SK-N-SH treated with all-trans-retinoic acid at 6 μM for 48 hours (cell line): ENCODE measurements around the gene TTC39C.

Experiments used
- ATAC-seq: fragments of 200-7000 bp; cut with Tn5 transposase; 3 replicates; pipeline ENCODE4 v1.9.1; 2020; ENCODE audit warnings: mild to moderate bottlenecking, moderate library complexity
- ARNTL ChIP-seq: fragments of 450-650 bp; formaldehyde crosslinking; IDR thresholded peaks from 2 replicates; pipeline ENCODE4 v1.5.0; 2020; ENCODE audit warnings: low read depth, mild to moderate bottlenecking, moderate library complexity, borderline replicate concordance
- BACH2 ChIP-seq: fragments of 250-450 bp; sonication (Bioruptor Pico); IDR thresholded peaks from 2 replicates; pipeline ENCODE4 v1.9.0; 2021; ENCODE audit warnings: mild to moderate bottlenecking, borderline replicate concordance
- CREB5 ChIP-seq: fragments of 250-450 bp; sonication (Bioruptor Pico); IDR thresholded peaks from 2 replicates; pipeline ENCODE4 v1.5.1; 2020; ENCODE audit warnings: low read depth, mild to moderate bottlenecking, moderate library complexity
- CSDC2 ChIP-seq: fragments of 250-450 bp; sonication (Bioruptor Pico); IDR thresholded peaks from 2 replicates; pipeline ENCODE4 v1.5.0; 2020; ENCODE audit warnings: mild to moderate bottlenecking, moderate library complexity
- ESRRG ChIP-seq: fragments of 250-450 bp; sonication (Bioruptor Pico); IDR thresholded peaks from 2 replicates; pipeline ENCODE4 v1.6.1; 2021; ENCODE audit warnings: mild to moderate bottlenecking
- GLIS3 ChIP-seq: fragments of 250-450 bp; sonication (Bioruptor Pico); IDR thresholded peaks from 2 replicates; pipeline ENCODE4 v1.5.0; 2020; ENCODE audit warnings: mild to moderate bottlenecking, moderate library complexity
- ISL1 ChIP-seq: fragments of 250-450 bp; sonication (Bioruptor Pico); IDR thresholded peaks from 2 replicates; pipeline ENCODE4 v2.1.2; 2022; ENCODE audit warnings: mild to moderate bottlenecking, moderate library complexity
- OSR1 ChIP-seq: fragments of 250-450 bp; sonication (Bioruptor Pico); IDR thresholded peaks from 2 replicates; pipeline ENCODE4 v1.8.0; 2022; ENCODE audit warnings: moderate library complexity, mild to moderate bottlenecking, inconsistent platforms
- PATZ1 ChIP-seq: fragments of 250-450 bp; sonication (Bioruptor Pico); IDR thresholded peaks from 2 replicates; pipeline ENCODE4 v1.8.0; 2020; ENCODE audit warnings: mild to moderate bottlenecking, moderate library complexity, borderline replicate concordance
- RARB ChIP-seq: fragments of 250-450 bp; sonication (Bioruptor Pico); IDR thresholded peaks from 2 replicates; pipeline ENCODE4 v1.8.0; 2021; ENCODE audit warnings: mild to moderate bottlenecking, moderate library complexity
- SNAI2 ChIP-seq: fragments of 250-450 bp; sonication (Bioruptor Pico); IDR thresholded peaks from 2 replicates; pipeline ENCODE4 v1.5.0; 2020; ENCODE audit warnings: mild to moderate bottlenecking, moderate library complexity
- TCF4 ChIP-seq: fragments of 250-450 bp; sonication (Bioruptor Pico); IDR thresholded peaks from 2 replicates; pipeline ENCODE4 v1.8.0; 2021; ENCODE audit warnings: mild to moderate bottlenecking, moderate library complexity, borderline replicate concordance
- ZC3H10 ChIP-seq: fragments of 250-450 bp; sonication (Bioruptor Pico); IDR thresholded peaks from 2 replicates; pipeline ENCODE4 v1.5.1; 2021; ENCODE audit warnings: mild to moderate bottlenecking, moderate library complexity
- ZFP3 ChIP-seq: fragments of 250-450 bp; sonication (Bioruptor Pico); IDR thresholded peaks from 2 replicates; pipeline ENCODE4 v1.5.0; 2020; ENCODE audit warnings: mild to moderate bottlenecking, moderate library complexity
- ZFP30 ChIP-seq: fragments of 450-650 bp; formaldehyde crosslinking; IDR thresholded peaks from 2 replicates; pipeline ENCODE4 v1.5.0; 2022; ENCODE audit warnings: mild to moderate bottlenecking, moderate library complexity
- ZNF565 ChIP-seq: fragments of 450-650 bp; formaldehyde crosslinking; conservative IDR thresholded peaks from 2 replicates; pipeline ENCODE4 v1.5.0; 2020; ENCODE audit warnings: low read depth, mild to moderate bottlenecking, moderate library complexity
- ZNF70 ChIP-seq: fragments of 450-650 bp; formaldehyde crosslinking; IDR thresholded peaks from 2 replicates; pipeline ENCODE4 v1.5.0; 2020; ENCODE audit warnings: mild to moderate bottlenecking, moderate library complexity
- ZNF8 ChIP-seq: fragments of 450-650 bp; formaldehyde crosslinking; IDR thresholded peaks from 2 replicates; pipeline ENCODE4 v1.5.0; 2020; ENCODE audit warnings: mild to moderate bottlenecking, moderate library complexity

Gene TTC39C

GRCh38 chr18:24173997-24174396, 159.4 kb downstream of the TTC39C start:
- TF ChIP-seq ZNF565 (CRISPR knock-in tag): no peak
- TF ChIP-seq ZC3H10: no peak
- TF ChIP-seq TCF4 (CRISPR knock-in tag): no peak
- TF ChIP-seq ARNTL (CRISPR knock-in tag): no peak
- TF ChIP-seq PATZ1: no peak
- no peak for TF ChIP-seq SNAI2 (CRISPR knock-in tag)
- TF ChIP-seq, all 23 proteins: peak for 0
- no peak for ATAC-seq

- peak; percentile 92 for ATAC-seq
Measured at GRCh38 chr18:24176727-24177416, 162.3 kb downstream of the TTC39C start.

GRCh38 chr18:24177499-24178133, 163.1 kb downstream of the TTC39C start:
- TF ChIP-seq SNAI2 (CRISPR knock-in tag): no peak
- no peak for TF ChIP-seq ZFP3
- no peak for TF ChIP-seq ZFP30
- no peak for TF ChIP-seq OSR1 (CRISPR knock-in tag)
- TF ChIP-seq ISL1 (CRISPR knock-in tag): no peak
- no peak for TF ChIP-seq RARB (CRISPR knock-in tag)
- TF ChIP-seq ESRRG (CRISPR knock-in tag): no peak
- no peak for TF ChIP-seq ZC3H10
- no peak for TF ChIP-seq CSDC2
- ATAC-seq: no peak

More at GRCh38 chr18:24176727-24177416, 162.3 kb downstream of the TTC39C start:
- TF ChIP-seq ARNTL (CRISPR knock-in tag): no peak
- TF ChIP-seq RARB (CRISPR knock-in tag): no peak
- no peak for TF ChIP-seq GLIS3 (CRISPR knock-in tag)
- TF ChIP-seq ISL1 (CRISPR knock-in tag): no peak
- TF ChIP-seq TCF4 (CRISPR knock-in tag): no peak
- TF ChIP-seq ESRRG (CRISPR knock-in tag): no peak
- TF ChIP-seq PATZ1: no peak
- no peak for TF ChIP-seq CSDC2

- TF ChIP-seq ZFP30 (no peak), ZNF8 (no peak), ZC3H10 (no peak), CREB5 (CRISPR knock-in tag) (no peak), OSR1 (CRISPR knock-in tag) (no peak)
- ATAC-seq: no peak
Measured at GRCh38 chr18:24180048-24180447, 165.5 kb downstream of the TTC39C start.

GRCh38 chr18:24181806-24182205, 167.3 kb downstream of the TTC39C start:
- no peak for TF ChIP-seq GLIS3 (CRISPR knock-in tag)
- no peak for TF ChIP-seq BACH2 (CRISPR knock-in tag)
- no peak for TF ChIP-seq ZNF8
- TF ChIP-seq ZNF565 (CRISPR knock-in tag): no peak
- no peak for TF ChIP-seq TCF4 (CRISPR knock-in tag)
- no peak for TF ChIP-seq RARB (CRISPR knock-in tag)
- TF ChIP-seq ISL1 (CRISPR knock-in tag): no peak
- no peak for TF ChIP-seq ZC3H10
- no peak for TF ChIP-seq ZNF70 (CRISPR knock-in tag)
- TF ChIP-seq OSR1 (CRISPR knock-in tag): no peak

More at GRCh38 chr18:24181806-24182205, 167.3 kb downstream of the TTC39C start:
- peak; percentile 55 for ATAC-seq
